22Rv1 (cell line): ENCODE results near the gene CD19.

ENCODE experiments used
- CTCF ChIP-seq: fragments of 450-650 bp; IDR thresholded peaks from 2 replicates; pipeline ENCODE4 v1.5.1; 2017; ENCODE audit warnings: mild to moderate bottlenecking
- ZFX ChIP-seq: fragments of 450-650 bp; IDR thresholded peaks from 2 replicates; pipeline ENCODE4 v1.6.1; 2017; ENCODE audit warnings: antibody characterized with exemption, borderline replicate concordance

GRCh38 chr16:28983644-28984043, 51.9 kb downstream of the CD19 start:
- TF ChIP-seq CTCF (no peak), ZFX (no peak)
